Lung (tissue), 12 donors: ENCODE data around the gene DCUN1D2. TPM values are rescaled to one million over a fixed set of nuclear protein-coding genes. Genes with fewer than 3 reads are reported as not detected.
"Not testable (repeated sequence)": the region's sequence is repeated elsewhere in the genome, so short reads cannot be mapped to it uniquely, and the experiment has no call there.

Experiments
- ATAC-seq: fragments of 200-7000 bp; cut with Tn5 transposase; one replicate; pipeline ENCODE4 v1.9.1; 2020; ENCODE audit warnings: moderate number of reproducible peaks; ENCODE audit not compliant: insufficient read depth, low FRiP score
- DNase-seq, 3 donors: peaks; one replicate each; pipeline ENCODE4 v3.0.0-alpha.2; 2013 to 2017
- H3K27ac ChIP-seq, 2 donors: one replicate each; pipeline ENCODE4 v1.5.1; 2013; ENCODE audit warnings: mild to moderate bottlenecking in 2 of 2, moderate library complexity in 2 of 2, control low read depth in 1 of 2, inconsistent platforms in 1 of 2, low read depth in 1 of 2, low read length in 1 of 2
- H3K27me3 ChIP-seq, 3 donors: one replicate each; pipeline ENCODE4 v1.5.1; 2013; ENCODE audit warnings: low read length in 2 of 3; ENCODE audit not compliant: control insufficient read depth in 3 of 3, insufficient read depth in 3 of 3
- H3K36me3 ChIP-seq, 4 donors: one replicate each; pipeline ENCODE4 v1.5.1; 2013; ENCODE audit warnings: low read length in 4 of 4, mild to moderate bottlenecking in 1 of 4, moderate library complexity in 1 of 4; ENCODE audit not compliant: control insufficient read depth in 4 of 4, insufficient read depth in 4 of 4
- H3K4me1 ChIP-seq, 5 donors: one replicate each; pipeline ENCODE4 v1.5.1; 2013; ENCODE audit warnings: low read length in 5 of 5, mild to moderate bottlenecking in 2 of 5, moderate library complexity in 1 of 5; ENCODE audit not compliant: control insufficient read depth in 5 of 5, insufficient read depth in 5 of 5
- H3K4me3 ChIP-seq: one replicate; pipeline ENCODE4 v1.5.1; 2013; ENCODE audit warnings: mild to moderate bottlenecking, control low read depth, moderate library complexity
- H3K9ac ChIP-seq, 2 donors: one replicate each; pipeline ENCODE4 v1.5.1; 2013; ENCODE audit warnings: low read length in 2 of 2, control low read depth in 1 of 2; ENCODE audit not compliant: insufficient read depth in 1 of 2
- H3K9me3 ChIP-seq, 4 donors: one replicate each; pipeline ENCODE4 v1.5.1; 2013; ENCODE audit warnings: low read length in 3 of 4, mild to moderate bottlenecking in 1 of 4, moderate library complexity in 1 of 4; ENCODE audit not compliant: control insufficient read depth in 4 of 4, insufficient read depth in 3 of 4
- CTCF ChIP-seq: IDR thresholded peaks from 2 replicates; pipeline ENCODE4 v1.5.1; 2012; ENCODE audit warnings: mild to moderate bottlenecking; ENCODE audit errors: control extremely low read depth, extremely low read depth
- WGBS, 2 donors: extraction: QIAGEN DNeasy Blood & Tissue Kit; methylation state at CpG; one replicate each; pipeline ENCODE4 v1.1.7; 2013; 5-methylcytosine and 5-hydroxymethylcytosine counted together
- polyA plus RNA-seq, 2 donors: library from polyadenylated mRNA; stranded (reverse); fragments of 200-250 nt; gene quantifications; one replicate each; pipeline ENCODE4 v1.2.1, GENCODE V29; 2013
- total RNA-seq, 2 donors: library from RNA; depleted of rRNA in 1 of 2; stranded (reverse); fragments of >200 nt in 1 of 2; gene quantifications; one replicate each; pipeline ENCODE4 v1.2.1, GENCODE V29; 2014 to 2021
- donor health status: control.
- donor health status: control.
- donor health status: Bipolar disorder and iron deficiency.
- donor health status: healthy.
- donor health status: DM: yes; HTN: yes; CAD: no.

The DCUN1D2 gene
- total and polyA plus RNA-seq, 4 donors: 6.9 to 21.1 (median 13.8) TPM

- no peak for ATAC-seq
- peaks cover 0 to 29% (median 18%) of the 10 kb centered on the region in 4 donors for H3K36me3 ChIP-seq
- TF ChIP-seq CTCF: no peak
These were observed 36.1 kb upstream of the DCUN1D2 start for GRCh38 chr13:113526466-113527220.

DNA sequence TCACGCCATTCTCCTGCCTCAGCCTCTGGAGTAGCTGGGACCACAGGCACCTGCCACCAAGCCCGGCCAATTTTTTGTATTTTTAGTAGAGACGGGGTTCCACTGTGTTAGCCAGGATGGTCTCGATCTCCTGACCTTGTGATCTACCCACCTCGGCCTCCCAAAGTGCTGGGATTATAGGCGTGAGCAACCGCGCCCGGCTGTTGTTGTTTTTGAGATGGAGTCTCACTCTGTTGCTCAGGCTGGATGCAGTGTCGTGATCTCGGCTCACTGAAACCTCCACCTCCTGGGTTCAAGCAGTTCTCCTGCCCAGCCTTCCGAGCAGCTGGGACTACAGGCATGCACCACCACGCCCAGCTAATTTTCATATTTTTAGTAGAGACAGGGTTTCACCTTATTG, 31.9 kb upstream of the DCUN1D2 start:
- DNase-seq, H3K9me3 ChIP-seq, H3K27me3 ChIP-seq, H3K4me3 ChIP-seq, H3K4me1 ChIP-seq, ATAC-seq, H3K27ac ChIP-seq, H3K9ac ChIP-seq: not testable (repeated sequence)
- 98% methylated on average over 13 of the region's 13 CpGs for WGBS, 2 donors
- H3K36me3 ChIP-seq: peaks cover 5 to 23% (median 18%) of the 10 kb centered on the region in 4 donors

More at GRCh38 chr13:113526466-113527220, 36.1 kb upstream of the DCUN1D2 start:
- WGBS, 2 donors: 77 to 79% methylated on average over 12 of the region's 12 CpGs
- Histone ChIP-seq H3K27me3 (peaks cover 0 to 4% (median 2%) of the 10 kb centered on the region in 3 donors), H3K4me3 (no peak overlapping the region), H3K4me1 (peaks cover 0 to 5% (median 0%) of the 10 kb centered on the region in 5 donors), H3K9me3 (peaks cover 0 to 1% (median 0%) of the 10 kb centered on the region in 4 donors), H3K9ac (no peak overlapping the region), H3K27ac (no peak overlapping the region)
- DNase-seq: peak in 2 of 3 donors; percentile 42 to 48

GRCh38 chr13:113520571-113520970, 30.1 kb upstream of the DCUN1D2 start:
- Histone ChIP-seq H3K36me3 (peaks cover 5 to 20% (median 14%) of the 10 kb centered on the region in 4 donors), H3K9me3 (peaks cover 0 to 1% (median 0%) of the 10 kb centered on the region in 4 donors), H3K4me3 (no peak overlapping the region), H3K9ac (no peak overlapping the region), H3K4me1 (no peaks in the 10 kb centered on the region), H3K27ac (no peak overlapping the region), H3K27me3 (peaks cover 0 to 9% (median 0%) of the 10 kb centered on the region in 3 donors)
- DNase-seq (no peak), ATAC-seq (no peak)
- WGBS, 2 donors: 95 to 98% methylated on average over 16 of the region's 16 CpGs
- TF ChIP-seq CTCF: no peak

GRCh38 chr13:113519556-113519955, 29.0 kb upstream of the DCUN1D2 start:
- ATAC-seq (no peak), DNase-seq (no peak)
- no peak overlapping the region for H3K9ac ChIP-seq
- no peak overlapping the region for H3K4me3 ChIP-seq
- no peak overlapping the region for H3K27ac ChIP-seq
- WGBS, 2 donors: 96% methylated on average over 14 of the region's 14 CpGs
- H3K9me3 ChIP-seq: peaks cover 0 to 1% (median 0%) of the 10 kb centered on the region in 4 donors
- peaks cover 0 to 9% (median 0%) of the 10 kb centered on the region in 3 donors for H3K27me3 ChIP-seq
- no peak for TF ChIP-seq CTCF
- H3K36me3 ChIP-seq: peaks cover 5 to 16% (median 12%) of the 10 kb centered on the region in 4 donors
- no peaks in the 10 kb centered on the region for H3K4me1 ChIP-seq
